GM19239 (cell line): ENCODE measurements around the gene MRPL39.

Experiments
- DNase-seq: peaks from one replicate; pipeline ENCODE4 v3.0.0; 2011; ENCODE audit warnings: low spot score; ENCODE audit not compliant: insufficient read length
- FAIRE-seq: peaks from 2 replicates; lab custom pipeline; 2011; peaks lifted over from hg19 to GRCh38; lab: Jason Lieb, UNC

Gene MRPL39

GRCh38 chr21:25572861-25573310, 34.4 kb downstream of the MRPL39 start:
- FAIRE-seq (peak; percentile 96), DNase-seq (no peak)

GRCh38 chr21:25571726-25572121, 35.6 kb downstream of the MRPL39 start:
- DNase-seq = no peak
- peak; percentile 78 for FAIRE-seq

- FAIRE-seq = peak; percentile 82
- DNase-seq = no peak
Observed at GRCh38 chr21:25569711-25570110, 37.6 kb downstream of the MRPL39 start.

- FAIRE-seq (peak; percentile 82), DNase-seq (no peak)
Observed at GRCh38 chr21:25569084-25569483, 38.2 kb downstream of the MRPL39 start.

- DNase-seq = no peak
- FAIRE-seq = peak; percentile 92
Observed at GRCh38 chr21:25568246-25568645, 39.0 kb downstream of the MRPL39 start.

- DNase-seq (no peak), FAIRE-seq (peak; percentile 92)
Observed at GRCh38 chr21:25567472-25567871, 39.8 kb downstream of the MRPL39 start.

- FAIRE-seq (peak; percentile 87), DNase-seq (no peak)
Observed at GRCh38 chr21:25566645-25567044, 40.6 kb downstream of the MRPL39 start.

GRCh38 chr21:25565272-25566211, 41.7 kb downstream of the MRPL39 start:
- FAIRE-seq (peak; percentile 84), DNase-seq (no peak)

- FAIRE-seq (peak; percentile 78), DNase-seq (no peak)
Observed at GRCh38 chr21:25564349-25564948, 42.8 kb downstream of the MRPL39 start.

- DNase-seq = no peak
- peak; percentile 93 for FAIRE-seq
Observed at GRCh38 chr21:25563361-25564116, 43.7 kb downstream of the MRPL39 start.

GRCh38 chr21:25562660-25563059, 44.6 kb downstream of the MRPL39 start:
- FAIRE-seq (peak; percentile 37), DNase-seq (no peak)

- FAIRE-seq (peak; percentile 89), DNase-seq (no peak)
Observed at GRCh38 chr21:25561668-25562641, 45.3 kb downstream of the MRPL39 start.

- FAIRE-seq (no peak), DNase-seq (no peak)
Observed at GRCh38 chr21:25560891-25561290, 46.4 kb downstream of the MRPL39 start.

- DNase-seq = no peak
- no peak for FAIRE-seq
Observed at GRCh38 chr21:25560271-25560685, 47.0 kb downstream of the MRPL39 start.

- FAIRE-seq (peak; percentile 39), DNase-seq (no peak)
Observed at GRCh38 chr21:25559746-25560145, 47.5 kb downstream of the MRPL39 start.

GRCh38 chr21:25558123-25558522, 49.2 kb downstream of the MRPL39 start:
- DNase-seq (no peak), FAIRE-seq (no peak)

GRCh38 chr21:25557180-25557579, 50.1 kb downstream of the MRPL39 start:
- DNase-seq (no peak), FAIRE-seq (no peak)

- FAIRE-seq (no peak), DNase-seq (no peak)
Observed at GRCh38 chr21:25556091-25556490, 51.2 kb downstream of the MRPL39 start.

GRCh38 chr21:25555492-25555891, 51.8 kb downstream of the MRPL39 start:
- FAIRE-seq = no peak

More at GRCh38 chr21:25555492-25555891, 51.8 kb downstream of the MRPL39 start:
- DNase-seq = no peak
